Fibroblast of pulmonary artery (primary cell): Measurements from ENCODE around the gene OTX1.

Experiments used
- DNase-seq: peaks from one replicate; pipeline ENCODE4 v3.0.0-alpha.2; 2010; ENCODE audit warnings: low read depth
- H3K4me3 ChIP-seq: replicated peaks from 2 replicates; pipeline ENCODE4 v1.5.1; 2011; ENCODE audit warnings: low read depth, mild to moderate bottlenecking, control low read depth, low read length, moderate library complexity
- TF ChIP-seq, protein P1 (sequence below): IDR thresholded peaks from 2 replicates; pipeline ENCODE4 v1.5.1; 2011; ENCODE audit warnings: mild to moderate bottlenecking, control low read depth, low read length, inconsistent platforms; ENCODE audit errors: missing control alignments

OTX1 gene

DNA sequence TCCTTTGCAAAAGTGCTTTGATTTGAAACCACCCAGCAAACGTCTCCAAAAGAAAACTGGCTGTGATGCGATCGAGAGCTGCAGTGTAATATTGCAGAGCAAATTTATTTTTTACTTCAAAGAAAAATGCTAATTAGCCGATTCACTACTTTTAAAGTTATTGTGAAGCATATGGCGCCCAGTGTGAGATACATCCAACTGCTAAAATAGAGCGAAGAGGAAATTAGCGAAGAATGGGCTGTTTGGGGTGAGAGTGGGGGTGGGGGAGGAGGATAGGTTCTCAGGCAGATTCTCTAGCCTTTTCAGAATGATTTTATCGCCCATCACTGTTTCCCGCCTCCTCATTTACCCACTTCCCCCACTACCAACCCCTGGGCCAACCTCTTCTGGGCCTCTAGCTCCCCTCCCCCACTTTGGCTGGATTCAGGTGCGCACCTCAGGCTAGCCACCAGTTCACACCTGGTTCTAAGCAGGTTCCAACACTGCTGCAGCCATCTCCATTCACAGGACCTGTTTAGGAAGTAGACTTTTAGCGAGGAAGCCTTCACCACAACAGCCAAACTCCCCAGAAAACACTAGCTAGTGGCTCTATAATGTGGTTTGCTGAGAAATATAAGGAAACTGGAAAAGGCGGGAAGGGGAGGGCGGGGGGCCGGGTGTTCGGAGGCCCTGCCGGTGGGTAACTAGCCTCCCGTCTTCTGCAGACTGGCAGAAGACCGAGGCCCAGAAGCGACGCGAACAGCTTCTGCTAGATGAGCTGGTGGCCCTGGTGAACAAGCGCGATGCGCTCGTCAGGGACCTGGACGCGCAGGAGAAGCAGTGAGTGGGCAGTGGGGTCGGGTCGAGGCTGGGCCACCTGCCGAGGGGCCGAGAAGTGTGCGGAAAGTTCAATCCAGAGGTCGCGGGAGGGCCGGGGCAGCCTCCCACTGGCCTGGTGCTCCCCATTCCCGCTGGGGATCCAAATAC lies 6.0 kb upstream of the OTX1 start:
- TF ChIP-seq, protein P1, sequence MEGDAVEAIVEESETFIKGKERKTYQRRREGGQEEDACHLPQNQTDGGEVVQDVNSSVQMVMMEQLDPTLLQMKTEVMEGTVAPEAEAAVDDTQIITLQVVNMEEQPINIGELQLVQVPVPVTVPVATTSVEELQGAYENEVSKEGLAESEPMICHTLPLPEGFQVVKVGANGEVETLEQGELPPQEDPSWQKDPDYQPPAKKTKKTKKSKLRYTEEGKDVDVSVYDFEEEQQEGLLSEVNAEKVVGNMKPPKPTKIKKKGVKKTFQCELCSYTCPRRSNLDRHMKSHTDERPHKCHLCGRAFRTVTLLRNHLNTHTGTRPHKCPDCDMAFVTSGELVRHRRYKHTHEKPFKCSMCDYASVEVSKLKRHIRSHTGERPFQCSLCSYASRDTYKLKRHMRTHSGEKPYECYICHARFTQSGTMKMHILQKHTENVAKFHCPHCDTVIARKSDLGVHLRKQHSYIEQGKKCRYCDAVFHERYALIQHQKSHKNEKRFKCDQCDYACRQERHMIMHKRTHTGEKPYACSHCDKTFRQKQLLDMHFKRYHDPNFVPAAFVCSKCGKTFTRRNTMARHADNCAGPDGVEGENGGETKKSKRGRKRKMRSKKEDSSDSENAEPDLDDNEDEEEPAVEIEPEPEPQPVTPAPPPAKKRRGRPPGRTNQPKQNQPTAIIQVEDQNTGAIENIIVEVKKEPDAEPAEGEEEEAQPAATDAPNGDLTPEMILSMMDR: no peak
- H3K4me3 ChIP-seq: no peak overlapping the region
- DNase-seq: no peak

DNA sequence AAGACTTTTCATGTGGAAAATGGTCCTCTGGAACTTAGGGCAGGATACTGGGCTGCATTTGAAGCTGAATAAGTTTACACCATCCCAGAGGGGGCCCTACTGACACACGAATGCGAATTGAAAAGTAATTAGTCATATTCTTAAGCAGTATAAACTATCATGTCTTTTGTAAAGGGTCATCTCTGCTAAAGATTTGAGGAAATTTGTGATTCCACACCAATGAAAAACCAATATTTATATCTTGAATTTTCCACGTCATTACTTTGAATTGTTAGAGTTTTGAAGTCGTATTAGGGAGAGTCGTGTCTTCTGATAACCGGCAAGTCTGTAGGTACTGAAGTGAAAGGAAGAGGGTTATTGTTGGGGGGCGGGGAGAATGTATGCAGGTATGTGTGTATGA lies 4.1 kb upstream of the OTX1 start:
- H3K4me3 ChIP-seq: no peak overlapping the region
- TF ChIP-seq, protein P1: no peak
- DNase-seq: no peak

DNA sequence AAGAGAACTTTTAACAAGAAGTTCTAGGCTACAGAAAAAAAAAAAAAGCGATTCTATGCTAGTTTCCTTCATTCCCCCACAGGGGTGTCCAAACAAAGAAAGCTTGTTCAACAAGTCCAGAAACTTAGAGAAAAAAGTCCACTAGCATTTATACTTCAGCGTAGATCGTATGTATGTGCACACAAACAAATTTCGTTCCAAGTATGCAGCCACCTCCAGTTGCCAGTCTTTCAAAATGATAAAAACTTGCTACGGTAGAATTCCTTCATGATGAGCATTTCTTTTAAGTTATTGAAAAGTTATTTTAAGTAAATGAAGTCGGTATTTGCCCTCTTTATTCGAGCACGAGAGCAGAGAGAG lies 3.7 kb upstream of the OTX1 start:
- no peak overlapping the region for H3K4me3 ChIP-seq
- TF ChIP-seq, protein P1: no peak
- no peak for DNase-seq

DNA sequence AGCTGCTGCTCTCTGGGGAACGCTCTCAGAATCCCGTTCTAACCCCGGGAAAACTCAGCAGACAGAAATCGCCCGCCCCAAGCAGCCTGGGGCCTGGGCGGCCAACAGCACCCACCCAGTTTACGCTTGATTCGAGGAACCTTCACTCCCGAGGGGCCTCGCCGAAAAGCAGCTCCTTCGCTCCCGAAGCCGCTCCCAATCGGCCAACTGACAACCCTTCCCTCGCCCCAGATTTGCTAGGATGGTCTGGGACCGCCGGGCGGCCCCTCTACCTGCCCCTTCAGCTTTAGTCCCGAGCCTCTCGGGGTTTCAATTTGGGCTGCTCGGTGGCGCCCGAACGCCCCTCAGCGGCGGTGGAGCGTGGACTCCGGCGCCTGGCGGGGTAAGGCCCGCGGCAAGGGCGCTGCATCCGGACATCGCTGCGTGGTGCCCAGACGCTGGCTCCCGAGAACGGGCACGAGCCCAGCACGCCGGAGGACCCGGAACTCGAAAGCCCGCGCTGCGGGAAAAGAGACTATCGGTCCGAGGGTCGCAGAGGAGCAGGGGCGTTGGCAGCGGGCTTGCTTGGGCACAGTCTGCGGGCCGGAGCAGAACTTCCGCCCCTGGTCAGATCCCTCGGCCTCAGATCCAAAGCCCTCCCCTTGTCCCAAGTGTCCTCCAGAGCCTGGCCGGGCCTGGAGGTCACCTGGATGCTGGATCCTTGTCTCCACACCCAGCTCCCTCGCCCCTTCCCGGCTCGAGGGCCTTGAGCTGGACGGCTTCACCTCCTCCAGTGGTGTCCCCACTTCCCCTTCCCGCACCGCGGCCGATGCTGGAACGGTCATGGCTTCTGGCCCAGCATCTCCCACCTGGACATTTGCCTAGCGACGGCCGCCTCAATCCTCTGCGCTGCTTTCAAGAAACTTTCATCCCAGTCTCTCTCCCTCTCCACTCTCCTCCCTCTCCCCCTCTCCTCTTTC lies 3.0 kb upstream of the OTX1 start:
- TF ChIP-seq, protein P1: no peak
- no peak overlapping the region for H3K4me3 ChIP-seq
- DNase-seq: no peak

DNA sequence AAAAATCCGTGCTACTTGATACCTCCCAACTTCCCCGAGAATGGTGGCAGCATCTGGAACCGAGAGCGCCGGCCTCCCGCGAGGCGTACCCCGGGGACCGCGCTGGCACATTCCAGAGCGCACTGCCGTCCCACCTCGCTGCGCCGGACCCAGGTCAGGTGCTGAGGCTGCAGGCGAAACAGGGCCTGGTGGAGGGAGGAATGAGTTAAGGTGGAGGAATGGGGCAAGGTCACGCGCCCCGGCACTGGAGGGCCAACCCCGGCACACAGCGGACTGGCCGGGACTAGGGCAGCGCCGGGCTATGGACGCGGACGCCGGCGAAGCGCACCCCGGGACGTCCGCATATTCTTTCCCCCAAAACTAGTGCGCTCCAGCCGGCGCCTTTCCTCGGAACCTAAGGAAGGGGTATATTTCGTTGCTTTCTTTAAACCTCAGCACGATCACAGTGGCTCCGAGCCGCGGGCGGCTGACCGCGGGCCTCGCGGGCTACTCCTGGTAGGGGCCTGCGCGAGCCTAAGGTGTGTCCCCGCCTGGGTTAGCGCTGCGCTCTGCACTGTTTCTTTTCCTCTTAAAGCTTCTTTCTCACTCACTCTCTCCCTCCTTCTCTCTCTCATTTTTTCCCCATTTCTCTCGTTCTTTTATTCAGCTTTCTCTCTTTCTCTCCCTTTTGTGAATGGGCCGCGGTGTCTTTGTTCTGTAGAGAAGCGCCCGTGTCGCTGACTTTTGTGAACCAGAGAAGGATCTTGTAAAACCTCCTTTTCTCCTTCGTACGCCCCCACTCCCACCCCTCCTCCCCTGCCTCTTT lies 2.1 kb upstream of the OTX1 start:
- TF ChIP-seq, protein P1: no peak
- H3K4me3 ChIP-seq: no peak overlapping the region
- DNase-seq: no peak

DNA sequence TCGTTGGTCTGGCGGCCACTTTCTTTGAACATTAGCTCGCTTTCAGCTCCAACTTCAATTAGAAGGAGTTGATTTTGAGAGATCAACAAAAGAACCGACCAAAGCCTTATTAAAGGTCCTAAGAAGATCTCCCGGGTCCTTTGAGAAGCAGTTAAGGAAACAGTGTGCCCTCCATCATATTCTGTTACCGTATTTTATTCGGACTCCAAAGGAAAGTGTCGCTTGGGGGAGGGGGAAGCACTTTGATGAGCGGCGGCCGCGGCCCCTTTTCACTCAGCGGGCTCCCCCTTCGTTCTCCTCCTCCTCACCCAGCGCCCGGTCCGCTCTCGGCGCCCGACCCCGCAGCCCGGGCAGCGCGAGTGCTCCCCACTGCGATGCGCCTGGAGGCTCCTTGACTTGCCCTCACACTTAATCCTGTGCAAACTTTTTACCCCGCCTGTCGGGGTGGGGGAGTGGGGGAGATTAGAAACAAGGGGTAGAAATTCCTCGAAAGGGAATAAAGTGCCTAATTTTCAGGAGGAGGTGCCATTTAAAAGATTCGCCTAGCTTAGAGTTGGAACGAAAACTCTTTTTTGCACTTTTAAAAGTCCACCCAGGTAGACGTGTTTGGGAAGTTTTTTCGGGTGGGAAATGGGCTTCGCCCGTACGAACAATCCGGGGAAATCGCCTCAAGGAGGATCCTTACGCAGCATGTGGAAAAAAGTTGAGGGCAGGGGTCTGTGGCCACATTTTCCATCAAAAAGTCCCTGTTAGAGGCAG lies 1.2 kb upstream of the OTX1 start:
- TF ChIP-seq, protein P1: no peak
- no peak for DNase-seq

More for the DNA sequence above, 1.2 kb upstream of the OTX1 start:
- peak overlapping the region; percentile 60 for H3K4me3 ChIP-seq
